Gastrocnemius medialis (tissue), 4 donors: ENCODE data around the gene SMOC1.

Experiments used
- CTCF ChIP-seq, 5 experiments: fragments of 450-650 bp in 3 of 5; fragments of 200-600 bp in 2 of 5; sonication (generic) in 2 of 5; IDR thresholded peaks in 4 of 5; conservative IDR thresholded peaks in 1 of 5; 1 replicate in 4 of 5; 2 replicates in 1 of 5; pipeline ENCODE4 v1.5.1; 2016 to 2019; ENCODE audit warnings: antibody characterized with exemption in 5 of 5, mild to moderate bottlenecking in 3 of 5, moderate library complexity in 3 of 5
- POLR2A ChIP-seq, 2 donors: fragments of 450-650 bp; IDR thresholded peaks; one replicate each; pipeline ENCODE4 v1.6.1; 2017; ENCODE audit warnings: antibody characterized with exemption in 2 of 2, mild to moderate bottlenecking in 2 of 2, moderate library complexity in 2 of 2

GRCh38 chr14:70013271-70013873 lies 134.2 kb downstream of the SMOC1 start:
- no peak for TF ChIP-seq POLR2A (IDR thresholded peaks at IDR 0.05)
- peak; percentile 30 to 61 (median 43) for TF ChIP-seq CTCF (IDR thresholded peaks at IDR 0.05 in 4 of 5, conservative IDR thresholded peaks at IDR 0.05 in 1 of 5)
